ENCODE measurements around the gene EMP3. TPM values are rescaled to one million over a fixed set of nuclear protein-coding genes. Genes with fewer than 3 reads are reported as not detected.

Gene EMP3
- total and polyA plus RNA-seq, 2 experiments from 2014 or later = 6.0 to 25.1 TPM

DNA sequence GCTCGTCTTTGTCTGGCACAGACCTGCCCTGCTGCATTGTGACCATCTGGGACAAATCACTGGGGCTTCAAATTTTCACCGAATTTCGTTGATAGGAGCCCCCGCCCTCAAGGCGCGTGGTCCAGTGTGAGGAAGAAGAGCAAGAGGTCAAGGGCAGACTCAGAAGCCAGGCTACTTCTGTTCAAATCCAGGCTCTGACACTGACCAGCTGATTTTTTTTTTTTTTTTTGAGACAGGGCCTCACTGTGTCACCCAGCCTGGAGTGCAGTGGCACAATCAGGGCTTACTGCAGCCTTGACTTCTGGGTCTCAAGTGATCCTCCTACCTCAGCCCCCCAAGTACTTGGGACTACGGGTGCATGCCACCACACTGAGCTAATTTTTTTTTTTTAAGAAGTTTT lies 46.0 kb downstream of the EMP3 start:
- Histone ChIP-seq H3K36me3 (ENCODE audit: insufficient read depth) (no peaks in the 10 kb centered on the region), H3K9me2 (ENCODE audit: insufficient read depth) (no peaks in the 10 kb centered on the region), H2AFZ (no peak overlapping the region), H3K79me2 (replicated peaks; ENCODE audit: insufficient read depth) (no peaks in the 10 kb centered on the region), H4K20me1 (replicated peaks; ENCODE audit: insufficient read depth) (no peaks in the 10 kb centered on the region), H3K27ac (ENCODE audit: low read depth) (no peak overlapping the region), H3K27me3 (ENCODE audit: insufficient read depth) (no peaks in the 10 kb centered on the region), H3F3A (replicated peaks; ENCODE audit: low read depth) (no peaks in the 10 kb centered on the region), H3K4me1 (ENCODE audit: insufficient read depth) (no peaks in the 10 kb centered on the region), H3K4me3 (no peak overlapping the region), H3K4me2 (no peak overlapping the region)
- H3K36me3 Mint-ChIP-seq (ENCODE audit: low read depth) = no peaks in the 10 kb centered on the region
- no peaks in the 10 kb centered on the region for H3K9me3 Mint-ChIP-seq
- H3K4me1 Mint-ChIP-seq = peaks cover 2% of the 10 kb centered on the region; the same call in 1 of the 3 replicates
- no peak overlapping the region for H3K4me3 Mint-ChIP-seq
- DNase-seq (ENCODE audit: low spot score) = no peak
- no peak for ATAC-seq
- H3K27me3 Mint-ChIP-seq (ENCODE audit: insufficient read depth, low read depth, poor library complexity) = peaks cover 13% of the 10 kb centered on the region
- TF ChIP-seq NANOG (IDR thresholded peaks at IDR 0.05; ENCODE audit: borderline replicate concordance) (no peak), JUNB (IDR thresholded peaks at IDR 0.05; ENCODE audit: unreplicated experiment) (no peak), EZH2 (IDR thresholded peaks at IDR 0.05; ENCODE audit: low read depth, unreplicated experiment) (no peak), POLR2AphosphoS5 (IDR thresholded peaks at IDR 0.05; ENCODE audit: low read depth) (no peak), ZNF114 (CRISPR knock-in tag; IDR thresholded peaks at IDR 0.05) (no peak), CREB1 (CRISPR knock-in tag; IDR thresholded peaks at IDR 0.05; ENCODE audit: low read depth) (no peak), ZNF331 (CRISPR knock-in tag; IDR thresholded peaks at IDR 0.05; ENCODE audit: low read depth) (no peak), EZH2phosphoT487 (IDR thresholded peaks at IDR 0.05; ENCODE audit: unreplicated experiment) (no peak), ZNF462 (CRISPR knock-in tag; IDR thresholded peaks at IDR 0.05) (no peak), REST (IDR thresholded peaks at IDR 0.05; ENCODE audit: unreplicated experiment) (no peak), CTCF (conservative IDR thresholded peaks at IDR 0.05; ENCODE audit: low read depth in 2 of 2) (no peak), STAT1 (IDR thresholded peaks at IDR 0.05; ENCODE audit: unreplicated experiment) (no peak)
- TF ChIP-seq, protein P1, sequence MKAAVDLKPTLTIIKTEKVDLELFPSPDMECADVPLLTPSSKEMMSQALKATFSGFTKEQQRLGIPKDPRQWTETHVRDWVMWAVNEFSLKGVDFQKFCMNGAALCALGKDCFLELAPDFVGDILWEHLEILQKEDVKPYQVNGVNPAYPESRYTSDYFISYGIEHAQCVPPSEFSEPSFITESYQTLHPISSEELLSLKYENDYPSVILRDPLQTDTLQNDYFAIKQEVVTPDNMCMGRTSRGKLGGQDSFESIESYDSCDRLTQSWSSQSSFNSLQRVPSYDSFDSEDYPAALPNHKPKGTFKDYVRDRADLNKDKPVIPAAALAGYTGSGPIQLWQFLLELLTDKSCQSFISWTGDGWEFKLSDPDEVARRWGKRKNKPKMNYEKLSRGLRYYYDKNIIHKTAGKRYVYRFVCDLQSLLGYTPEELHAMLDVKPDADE (IDR thresholded peaks at IDR 0.05) = no peak
- no peak overlapping the region for H3K27ac Mint-ChIP-seq

Measured in GM23338 (cell line).